ENCODE results near the gene AHRR. TPM values are rescaled to one million over a fixed set of nuclear protein-coding genes. Genes with fewer than 3 reads are reported as not detected.

The AHRR gene
- total and polyA plus RNA-seq, 10 of the 15 experiments (the other 5 are each of a cell fraction or from before 2014, with no cell fraction given): 0.90 to 35.2 (median 19.2) TPM

GRCh38 chr5:434443-435146 is 113.1 kb downstream of the AHRR start (continued):
- no peak for TF ChIP-seq RELB (IDR thresholded peaks at IDR 0.05; ENCODE audit: low read depth)

- CTCF ChIA-PET: interaction anchor here (1.0 to 2.1 kb wide), 2 partner anchors 117 kb away, joined by 3 to 13 read pairs; no protein-coding TSS in a partner anchor
- 89% methylated on average over 25 of the region's 27 CpGs for WGBS (ENCODE audit: insufficient coverage, insufficient replicate concordance, low lambda C conversion rate, missing lambda C conversion rate)
- no peak for ATAC-seq
- DNase-seq (ENCODE audit: low read depth, low spot score): no peak
- TF ChIP-seq CHD2 (IDR thresholded peaks at IDR 0.05; ENCODE audit: borderline replicate concordance, low read depth, low read length) (no peak), SKIL (IDR thresholded peaks at IDR 0.05; ENCODE audit: low read depth, poor library complexity, severe bottlenecking) (no peak), PML (IDR thresholded peaks at IDR 0.05; ENCODE audit: low read length) (0 out of 2 replicates have a peak, but pooled peaks have one; percentile 19), USF1 (IDR thresholded peaks at IDR 0.05; ENCODE audit: borderline replicate concordance, extremely low read length, insufficient read depth, low read depth, low read length) (no peak), SREBF1 (IDR thresholded peaks at IDR 0.05; ENCODE audit: low read length) (no peak)
- Histone ChIP-seq H3K36me3 (ENCODE audit: control insufficient read depth in 2 of 2, insufficient read depth in 2 of 2, low read length in 1 of 2) (peaks cover 6 to 19% of the 10 kb centered on the region in 2 experiments; a peak in 3 of 4 replicates), H2AFZ (ENCODE audit: control insufficient read depth, low read depth, low read length) (no peak overlapping the region), H3K27me3 (replicated peaks in 1 of 2; ENCODE audit: control insufficient read depth in 2 of 2, insufficient read depth in 2 of 2, low read length in 1 of 2) (no peaks in the 10 kb centered on the region), H4K20me1 (ENCODE audit: control insufficient read depth, insufficient read depth) (no peaks in the 10 kb centered on the region), H3K4me3 (no peak overlapping the region), H3K79me2 (ENCODE audit: control insufficient read depth, insufficient read depth, low read length) (no peaks in the 10 kb centered on the region), H3K4me1 (ENCODE audit: control insufficient read depth, insufficient read depth, low read length) (peaks cover 13% of the 10 kb centered on the region), H3K9ac (ENCODE audit: control insufficient read depth, insufficient read depth, low read length) (no peak overlapping the region), H3K27ac (ENCODE audit: control insufficient read depth, insufficient read depth) (no peak overlapping the region), H3K9me3 (replicated peaks; ENCODE audit: control insufficient read depth, insufficient read depth, low read length) (no peaks in the 10 kb centered on the region), H3K4me2 (ENCODE audit: control insufficient read depth, insufficient read depth) (no peak overlapping the region)
- RAD21 ChIA-PET (ENCODE audit: unreplicated experiment): interaction anchor here (2.0 kb wide), 1 partner anchor 118 kb away, joined by 9 read pairs; no protein-coding TSS in a partner anchor
- in situ Hi-C loops (cut with MboI): loop anchor here (5.0 kb wide), 1 partner anchor 118 kb away; no protein-coding TSS in a partner anchor
- FAIRE-seq: no peak
- SMC1A ChIA-PET (ENCODE audit: uncharacterized antibody, unreplicated experiment): interaction anchor here (1.0 to 1.3 kb wide), 2 partner anchors 10 to 118 kb away, joined by 3 read pairs; no protein-coding TSS in a partner anchor
- POLR2A ChIA-PET: interaction anchor here (0.6 kb wide), 1 partner anchor 114 kb away, joined by 3 read pairs; no protein-coding TSS in a partner anchor
- intact Hi-C loops (cut with micrococcal nuclease; ENCODE audit: unreplicated experiment): no loop called here
- BruUV-seq (replicated peaks): no TSS peak
Measured at GRCh38 chr5:435156-435790, 113.8 kb downstream of the AHRR start.

Measured in GM12878 (cell line).